Lung (tissue), 12 donors: ENCODE data around the gene CD63. TPM values are rescaled to one million over a fixed set of nuclear protein-coding genes. Genes with fewer than 3 reads are reported as not detected.

ENCODE experiments used
- ATAC-seq: fragments of 200-7000 bp; cut with Tn5 transposase; one replicate; pipeline ENCODE4 v1.9.1; 2020; ENCODE audit warnings: moderate number of reproducible peaks; ENCODE audit not compliant: insufficient read depth, low FRiP score
- DNase-seq, 3 donors: peaks; one replicate each; pipeline ENCODE4 v3.0.0-alpha.2; 2013 to 2017
- H3K27ac ChIP-seq, 2 donors: one replicate each; pipeline ENCODE4 v1.5.1; 2013; ENCODE audit warnings: mild to moderate bottlenecking in 2 of 2, moderate library complexity in 2 of 2, control low read depth in 1 of 2, inconsistent platforms in 1 of 2, low read depth in 1 of 2, low read length in 1 of 2
- H3K27me3 ChIP-seq, 3 donors: one replicate each; pipeline ENCODE4 v1.5.1; 2013; ENCODE audit warnings: low read length in 2 of 3; ENCODE audit not compliant: control insufficient read depth in 3 of 3, insufficient read depth in 3 of 3
- H3K36me3 ChIP-seq, 4 donors: one replicate each; pipeline ENCODE4 v1.5.1; 2013; ENCODE audit warnings: low read length in 4 of 4, mild to moderate bottlenecking in 1 of 4, moderate library complexity in 1 of 4; ENCODE audit not compliant: control insufficient read depth in 4 of 4, insufficient read depth in 4 of 4
- H3K4me1 ChIP-seq, 5 donors: one replicate each; pipeline ENCODE4 v1.5.1; 2013; ENCODE audit warnings: low read length in 5 of 5, mild to moderate bottlenecking in 2 of 5, moderate library complexity in 1 of 5; ENCODE audit not compliant: control insufficient read depth in 5 of 5, insufficient read depth in 5 of 5
- H3K4me3 ChIP-seq: one replicate; pipeline ENCODE4 v1.5.1; 2013; ENCODE audit warnings: mild to moderate bottlenecking, control low read depth, moderate library complexity
- H3K9ac ChIP-seq, 2 donors: one replicate each; pipeline ENCODE4 v1.5.1; 2013; ENCODE audit warnings: low read length in 2 of 2, control low read depth in 1 of 2; ENCODE audit not compliant: insufficient read depth in 1 of 2
- H3K9me3 ChIP-seq, 4 donors: one replicate each; pipeline ENCODE4 v1.5.1; 2013; ENCODE audit warnings: low read length in 3 of 4, mild to moderate bottlenecking in 1 of 4, moderate library complexity in 1 of 4; ENCODE audit not compliant: control insufficient read depth in 4 of 4, insufficient read depth in 3 of 4
- WGBS, 2 donors: extraction: QIAGEN DNeasy Blood & Tissue Kit; methylation state at CpG; one replicate each; pipeline ENCODE4 v1.1.7; 2013; 5-methylcytosine and 5-hydroxymethylcytosine counted together
- polyA plus RNA-seq, 2 donors: library from polyadenylated mRNA; stranded (reverse); fragments of 200-250 nt; gene quantifications; one replicate each; pipeline ENCODE4 v1.2.1, GENCODE V29; 2013
- total RNA-seq, 2 donors: library from RNA; depleted of rRNA in 1 of 2; stranded (reverse); fragments of >200 nt in 1 of 2; gene quantifications; one replicate each; pipeline ENCODE4 v1.2.1, GENCODE V29; 2014 to 2021
- TF ChIP-seq, protein P1 (sequence below): IDR thresholded peaks from 2 replicates; pipeline ENCODE4 v1.5.1; 2012; ENCODE audit warnings: mild to moderate bottlenecking; ENCODE audit errors: control extremely low read depth, extremely low read depth
- donor health status: control.
- donor health status: control.
- donor health status: Bipolar disorder and iron deficiency.
- donor health status: healthy.
- donor health status: DM: yes; HTN: yes; CAD: no.

Gene CD63
- total and polyA plus RNA-seq, 4 donors: 516 to 2,824 (median 1,627) TPM

DNA sequence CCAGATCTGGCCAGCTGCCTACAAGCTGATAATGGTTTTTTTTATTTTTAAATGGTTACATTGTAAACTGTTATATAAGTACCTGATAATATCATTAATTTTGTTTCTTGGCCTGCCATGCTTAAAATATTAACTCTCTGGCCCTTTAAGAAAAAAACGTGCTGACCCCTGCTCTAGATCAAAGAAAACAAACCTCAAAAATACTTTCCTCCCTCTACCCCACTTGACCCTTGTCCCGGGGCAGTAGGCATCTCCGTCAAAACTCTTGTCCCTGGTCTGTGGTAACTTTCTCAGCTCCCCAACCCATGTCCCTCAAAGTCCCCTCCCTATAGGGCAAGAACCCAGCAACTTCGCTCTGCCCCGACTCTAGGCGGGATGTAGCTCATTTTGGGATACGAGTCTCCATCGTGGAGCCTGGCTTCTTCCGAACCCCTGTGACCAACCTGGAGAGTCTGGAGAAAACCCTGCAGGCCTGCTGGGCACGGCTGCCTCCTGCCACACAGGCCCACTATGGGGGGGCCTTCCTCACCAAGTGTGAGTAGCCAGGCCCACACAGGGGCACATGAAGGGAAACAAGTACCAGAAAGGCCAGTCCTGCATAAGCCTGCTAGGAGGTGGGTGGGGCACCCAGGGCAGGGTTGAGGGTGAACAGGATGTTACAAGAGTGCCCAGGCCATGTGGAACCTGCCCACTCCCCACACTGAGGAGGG, 5.1 kb downstream of the CD63 start:
- 65 to 84% methylated on average over 10 of the region's 10 CpGs for WGBS, 2 donors
- no peak for ATAC-seq
- no peak for DNase-seq
- Histone ChIP-seq H3K9me3 (no peaks in the 10 kb centered on the region), H3K9ac (no peak overlapping the region), H3K27me3 (no peaks in the 10 kb centered on the region), H3K27ac (no peak overlapping the region), H3K4me3 (no peak overlapping the region), H3K4me1 (peaks cover 2 to 19% (median 6%) of the 10 kb centered on the region in 5 donors), H3K36me3 (peaks cover 5 to 46% (median 36%) of the 10 kb centered on the region in 4 donors)
- TF ChIP-seq, protein P1, sequence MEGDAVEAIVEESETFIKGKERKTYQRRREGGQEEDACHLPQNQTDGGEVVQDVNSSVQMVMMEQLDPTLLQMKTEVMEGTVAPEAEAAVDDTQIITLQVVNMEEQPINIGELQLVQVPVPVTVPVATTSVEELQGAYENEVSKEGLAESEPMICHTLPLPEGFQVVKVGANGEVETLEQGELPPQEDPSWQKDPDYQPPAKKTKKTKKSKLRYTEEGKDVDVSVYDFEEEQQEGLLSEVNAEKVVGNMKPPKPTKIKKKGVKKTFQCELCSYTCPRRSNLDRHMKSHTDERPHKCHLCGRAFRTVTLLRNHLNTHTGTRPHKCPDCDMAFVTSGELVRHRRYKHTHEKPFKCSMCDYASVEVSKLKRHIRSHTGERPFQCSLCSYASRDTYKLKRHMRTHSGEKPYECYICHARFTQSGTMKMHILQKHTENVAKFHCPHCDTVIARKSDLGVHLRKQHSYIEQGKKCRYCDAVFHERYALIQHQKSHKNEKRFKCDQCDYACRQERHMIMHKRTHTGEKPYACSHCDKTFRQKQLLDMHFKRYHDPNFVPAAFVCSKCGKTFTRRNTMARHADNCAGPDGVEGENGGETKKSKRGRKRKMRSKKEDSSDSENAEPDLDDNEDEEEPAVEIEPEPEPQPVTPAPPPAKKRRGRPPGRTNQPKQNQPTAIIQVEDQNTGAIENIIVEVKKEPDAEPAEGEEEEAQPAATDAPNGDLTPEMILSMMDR: no peak

- no peaks in the 10 kb centered on the region for H3K9me3 ChIP-seq
- DNase-seq (no peak), ATAC-seq (no peak)
- no peak overlapping the region for H3K27ac ChIP-seq
- peaks cover 5 to 46% (median 36%) of the 10 kb centered on the region in 4 donors for H3K36me3 ChIP-seq
- TF ChIP-seq, protein P1: no peak
- no peaks in the 10 kb centered on the region for H3K27me3 ChIP-seq
- peaks cover 3 to 21% (median 9%) of the 10 kb centered on the region in 5 donors for H3K4me1 ChIP-seq
- H3K9ac ChIP-seq: no peak overlapping the region
- no peak overlapping the region for H3K4me3 ChIP-seq
- 96 to 97% methylated on average over 8 of the region's 8 CpGs for WGBS, 2 donors
Observed at GRCh38 chr12:55722948-55723347, 5.9 kb downstream of the CD63 start.

- Histone ChIP-seq H3K27ac (peak overlapping the region; percentile 35 to 47), H3K36me3 (peaks cover 5 to 41% (median 30%) of the 10 kb centered on the region in 4 donors), H3K9me3 (no peaks in the 10 kb centered on the region), H3K4me1 (peaks cover 3 to 21% (median 19%) of the 10 kb centered on the region in 5 donors), H3K4me3 (no peak overlapping the region), H3K9ac (no peak overlapping the region), H3K27me3 (no peaks in the 10 kb centered on the region)
- TF ChIP-seq, protein P1: no peak
- no peak for ATAC-seq
- 74 to 86% methylated on average over 14 of the region's 14 CpGs for WGBS, 2 donors
- DNase-seq: no peak
Observed at GRCh38 chr12:55721601-55722213, 7.1 kb downstream of the CD63 start.
